ENCODE results near the gene P3H1.

- TF ChIP-seq EP300 (IDR thresholded peaks at IDR 0.05), result no peak
- no peak for TF ChIP-seq CTCF (IDR thresholded peaks at IDR 0.05)
These were observed 24.1 kb downstream of the P3H1 start for GRCh38 chr1:42742617-42743316.

All from ovary (tissue), 3 donors.